SK-N-SH (cell line): ENCODE data around the gene TPD52L1.

Experiments
- SIN3A ChIP-seq: IDR thresholded peaks from 2 replicates; pipeline ENCODE4 v1.6.1; 2012; ENCODE audit warnings: low read depth, mild to moderate bottlenecking, low read length, moderate library complexity, borderline replicate concordance
- TF ChIP-seq, protein P1 (sequence below): IDR thresholded peaks from 2 replicates; pipeline ENCODE4; 2012

DNA sequence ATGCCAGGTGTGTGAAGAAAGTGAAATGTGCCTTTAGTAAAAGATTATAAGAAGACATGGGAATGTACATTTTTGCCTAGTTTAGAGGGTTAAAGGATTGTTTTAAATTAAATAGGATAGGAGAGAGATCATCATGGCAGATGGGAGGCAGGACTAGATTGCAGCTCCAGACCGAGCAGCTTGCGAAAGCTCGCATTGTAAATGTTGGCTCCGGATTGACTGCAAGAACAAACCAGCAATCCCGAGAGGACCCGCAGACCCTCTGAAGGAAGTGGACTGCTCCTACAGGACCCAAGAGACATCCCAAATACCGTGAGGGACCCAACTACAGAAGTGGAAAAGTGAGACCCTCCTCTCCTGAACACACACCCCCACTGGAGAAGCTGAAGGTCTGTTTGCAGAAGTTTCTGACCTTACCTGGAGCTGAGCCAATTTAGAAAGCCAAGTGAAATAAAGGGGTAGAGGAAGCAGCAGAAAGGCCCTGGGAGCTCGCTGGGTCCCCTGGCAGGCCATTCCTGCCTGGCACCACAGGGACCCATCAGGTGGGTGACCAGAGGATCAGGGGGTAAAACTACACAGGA is 30.0 kb upstream of the TPD52L1 start:
- TF ChIP-seq, protein P1, sequence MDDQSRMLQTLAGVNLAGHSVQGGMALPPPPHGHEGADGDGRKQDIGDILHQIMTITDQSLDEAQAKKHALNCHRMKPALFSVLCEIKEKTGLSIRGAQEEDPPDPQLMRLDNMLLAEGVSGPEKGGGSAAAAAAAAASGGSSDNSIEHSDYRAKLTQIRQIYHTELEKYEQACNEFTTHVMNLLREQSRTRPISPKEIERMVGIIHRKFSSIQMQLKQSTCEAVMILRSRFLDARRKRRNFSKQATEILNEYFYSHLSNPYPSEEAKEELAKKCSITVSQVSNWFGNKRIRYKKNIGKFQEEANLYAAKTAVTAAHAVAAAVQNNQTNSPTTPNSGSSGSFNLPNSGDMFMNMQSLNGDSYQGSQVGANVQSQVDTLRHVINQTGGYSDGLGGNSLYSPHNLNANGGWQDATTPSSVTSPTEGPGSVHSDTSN = no peak
- no peak for TF ChIP-seq SIN3A
